Measurements from ENCODE around the gene PIF1.

PIF1 gene

DNA sequence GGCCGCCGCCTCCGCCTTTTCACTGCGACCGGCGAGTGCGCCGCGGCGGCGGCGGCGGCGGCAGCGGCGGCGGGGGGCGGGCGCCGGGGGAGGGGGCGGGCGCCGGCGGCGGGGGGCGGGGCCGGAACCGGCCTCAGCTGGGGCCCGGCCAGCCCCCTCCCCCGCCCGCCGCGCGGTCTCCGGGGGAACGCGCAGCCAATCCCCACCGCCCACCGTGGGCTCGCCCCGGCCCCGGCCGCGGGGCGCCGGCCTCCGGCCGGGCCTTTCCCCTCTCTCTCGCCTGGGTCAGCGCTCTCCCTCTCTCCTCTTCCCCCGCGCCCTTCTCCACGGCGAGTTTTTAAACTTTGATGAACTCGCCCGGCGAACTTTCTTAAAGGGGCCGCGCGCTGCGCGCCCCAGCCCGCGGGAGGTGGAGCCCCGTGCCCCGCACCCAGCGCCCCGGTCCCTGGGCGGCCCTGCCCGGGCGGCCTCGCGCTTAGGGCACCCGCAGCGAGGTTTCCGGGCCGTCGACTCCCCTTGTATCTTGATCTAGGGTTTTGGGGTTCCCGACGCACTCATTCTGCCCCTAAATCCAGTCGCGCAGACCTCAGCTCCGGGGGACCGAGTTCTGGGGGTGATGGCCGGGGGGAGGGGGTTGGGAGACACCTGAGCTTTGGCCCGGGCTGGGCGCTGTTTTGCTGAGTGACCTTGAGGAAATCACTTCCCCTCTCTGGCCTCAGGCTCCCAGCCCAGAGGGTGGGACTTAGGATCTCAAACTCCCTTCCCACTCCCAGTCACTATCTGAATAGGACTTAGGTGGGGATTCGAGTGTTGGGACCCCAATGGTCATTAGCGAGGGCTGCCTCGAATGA lies 49.7 kb downstream of the PIF1 start, which contains the start of gene RBPMS2:
Gene RBPMS2 (minus strand): TSS at position 39 of the 851 bp plus-strand sequence. CDS start 270 bp downstream, outside the sequence.
- DNase-seq: no peak

DNA sequence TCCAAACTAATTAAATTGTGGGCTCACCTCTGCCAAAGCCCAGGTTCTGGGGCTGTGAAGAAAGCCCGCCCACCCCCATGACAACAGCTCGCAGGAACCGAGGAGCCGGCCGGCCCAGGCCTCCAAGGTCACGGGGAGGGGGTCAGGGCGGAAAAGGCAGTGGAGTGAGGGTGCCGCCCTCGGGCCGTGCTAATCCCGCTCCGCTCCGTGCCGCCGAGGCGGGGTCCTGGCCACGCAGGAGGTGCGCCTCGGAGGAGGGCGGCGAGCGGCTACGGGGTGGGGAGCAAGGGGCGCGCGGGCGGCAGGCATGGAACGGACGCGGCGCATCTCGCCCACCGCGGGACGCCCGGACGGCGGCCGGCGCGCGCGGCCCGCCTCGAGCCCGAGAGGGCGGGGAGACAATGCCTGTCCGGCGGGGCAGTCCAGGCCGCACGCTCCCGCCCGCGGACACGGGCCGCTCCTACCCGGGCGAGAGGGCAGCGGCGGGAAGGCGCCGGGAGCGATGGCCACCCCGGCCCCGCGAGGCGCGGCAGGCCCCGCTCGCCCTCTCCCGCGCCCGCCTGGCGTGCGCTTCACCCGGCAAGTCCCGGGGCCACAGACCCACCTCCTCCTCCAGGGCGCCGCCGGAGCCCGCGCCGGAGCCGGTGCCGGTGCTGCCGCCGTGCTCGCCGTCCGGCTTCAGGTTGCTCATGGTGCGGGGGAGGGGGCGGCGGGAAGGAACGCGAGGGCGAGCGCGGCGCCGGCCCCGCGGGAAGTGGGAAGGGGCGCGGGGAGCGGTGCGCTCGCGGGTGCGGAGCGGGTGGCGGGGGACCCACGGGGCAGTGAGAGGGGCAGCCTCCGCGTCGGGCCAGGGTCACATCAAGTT lies 50.6 kb downstream of the PIF1 start:
- no peak for DNase-seq

DNA sequence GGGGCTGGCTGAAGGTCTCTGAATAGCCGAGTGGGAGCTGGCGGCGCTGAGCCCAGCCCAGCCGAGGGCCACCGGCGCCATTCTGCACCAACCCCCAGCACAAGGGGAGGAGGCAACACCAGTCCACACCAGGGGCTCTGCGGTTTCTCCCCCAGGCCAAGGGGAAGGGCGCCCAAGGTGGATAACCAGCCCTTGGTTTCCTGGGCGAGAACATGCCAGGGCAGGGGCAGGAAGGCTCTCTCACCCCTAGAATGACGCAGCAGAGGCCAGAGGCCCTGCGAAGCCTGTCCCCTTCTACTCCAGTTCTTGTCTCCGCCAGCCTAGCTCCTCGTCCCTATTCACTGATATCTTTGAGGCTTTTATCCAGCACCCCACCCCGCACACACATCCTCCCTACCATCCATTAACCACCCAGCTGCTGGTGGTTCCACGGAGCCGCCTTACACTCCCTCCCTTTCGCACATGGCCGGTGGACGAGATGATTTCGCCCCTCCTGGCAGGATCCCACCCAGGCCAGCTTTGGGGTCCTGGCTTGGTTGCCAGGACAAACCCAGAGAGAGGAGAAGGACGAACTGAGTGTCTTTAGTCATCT lies 51.3 kb downstream of the PIF1 start:
- DNase-seq: no peak

DNA sequence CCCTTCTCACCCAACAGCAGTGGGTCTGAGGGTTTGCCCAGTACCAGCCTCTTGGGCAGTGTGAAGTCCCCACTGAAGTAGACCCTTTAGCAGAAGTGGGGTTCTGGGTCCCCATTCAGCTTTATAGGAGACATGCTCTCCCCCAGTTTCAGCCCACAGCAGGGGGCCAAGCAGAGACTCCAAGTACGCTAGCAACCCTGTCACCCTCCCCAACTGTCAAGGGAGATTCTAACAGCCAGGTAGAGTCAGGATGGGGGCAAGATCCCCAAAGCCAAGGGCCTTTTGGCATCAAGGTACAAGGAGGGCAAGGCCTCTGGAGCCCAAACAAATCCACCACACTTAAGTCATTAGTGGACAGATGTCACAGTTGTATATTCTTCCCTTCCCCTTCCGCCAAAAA lies 51.8 kb downstream of the PIF1 start:
- no peak for DNase-seq

DNA sequence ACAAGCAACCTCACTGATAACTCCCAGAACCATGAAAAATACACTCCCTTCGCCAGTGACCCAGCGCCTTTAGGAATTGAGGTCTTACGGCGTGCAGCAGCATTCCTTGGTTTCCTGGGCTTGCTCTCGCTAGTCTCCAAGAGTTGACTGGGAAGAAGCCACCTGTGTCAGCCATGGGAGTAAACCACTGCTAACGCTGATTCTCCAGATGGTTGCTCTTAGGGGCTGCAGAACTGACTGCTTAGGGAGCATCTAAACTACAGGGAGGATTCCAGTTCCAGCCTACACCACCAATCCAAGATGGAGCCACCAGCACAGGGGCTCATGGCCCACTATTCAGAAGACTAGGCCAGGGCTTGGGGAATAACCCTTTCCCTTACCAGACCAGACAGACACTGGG lies 52.5 kb downstream of the PIF1 start:
- DNase-seq: no peak

DNA sequence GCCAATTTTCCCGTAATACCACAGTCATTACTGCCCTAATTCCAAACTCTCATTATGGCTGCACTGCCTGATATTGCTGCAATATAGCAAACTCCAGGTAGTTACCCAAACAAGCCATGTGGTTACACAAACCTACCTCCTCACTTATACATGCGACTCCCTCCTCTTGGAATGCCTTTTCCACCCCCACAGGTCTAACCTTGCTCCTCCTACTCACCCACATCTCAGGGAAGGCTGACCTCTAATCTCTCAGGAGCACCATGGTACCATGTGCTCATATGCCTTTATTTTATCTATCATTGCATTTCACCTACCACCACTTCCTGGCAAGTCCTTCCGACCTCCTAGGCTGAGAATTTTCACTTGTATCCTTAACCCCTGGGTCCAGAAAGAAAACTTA lies 53.0 kb downstream of the PIF1 start:
- no peak for DNase-seq

DNA sequence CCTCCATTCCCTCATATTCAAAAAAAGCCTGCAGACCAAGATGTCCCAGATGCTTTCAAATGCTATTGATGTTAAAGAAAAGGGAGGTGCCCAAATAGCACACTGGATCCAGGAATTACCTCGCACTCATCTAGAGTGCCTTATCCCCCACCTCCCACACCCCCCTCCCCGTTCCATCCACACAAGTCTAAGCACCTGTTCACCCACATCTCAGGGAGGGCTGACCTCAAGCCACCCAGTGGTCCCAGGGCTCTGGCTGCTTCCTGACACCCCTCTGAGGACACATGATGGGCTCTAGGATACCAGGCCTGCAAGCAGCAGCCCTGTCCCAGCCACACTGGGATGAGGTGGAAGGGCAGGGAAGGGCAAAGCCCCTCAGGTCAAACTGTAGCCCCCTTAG lies 54.8 kb downstream of the PIF1 start:
- DNase-seq: no peak

DNA sequence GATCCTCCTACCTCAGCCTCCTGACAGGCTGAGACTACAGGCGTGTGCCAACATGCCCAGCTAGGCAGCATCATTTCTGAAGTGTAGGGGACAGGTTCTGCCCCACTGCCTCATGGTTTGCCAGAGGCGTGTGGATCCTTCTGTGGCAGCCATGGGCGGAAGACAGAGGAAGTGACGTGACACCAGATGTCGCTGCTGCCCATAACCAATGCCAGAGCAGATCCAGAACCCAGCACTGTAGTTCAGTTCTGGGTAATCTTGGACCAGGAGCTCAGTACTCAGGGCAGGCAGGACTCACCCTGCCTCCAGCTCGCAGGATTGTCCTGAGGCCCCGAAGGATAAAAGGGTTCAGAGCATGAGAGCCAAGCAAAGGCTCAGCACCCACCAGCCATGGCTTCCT lies 58.2 kb downstream of the PIF1 start:
- no peak for DNase-seq

DNA sequence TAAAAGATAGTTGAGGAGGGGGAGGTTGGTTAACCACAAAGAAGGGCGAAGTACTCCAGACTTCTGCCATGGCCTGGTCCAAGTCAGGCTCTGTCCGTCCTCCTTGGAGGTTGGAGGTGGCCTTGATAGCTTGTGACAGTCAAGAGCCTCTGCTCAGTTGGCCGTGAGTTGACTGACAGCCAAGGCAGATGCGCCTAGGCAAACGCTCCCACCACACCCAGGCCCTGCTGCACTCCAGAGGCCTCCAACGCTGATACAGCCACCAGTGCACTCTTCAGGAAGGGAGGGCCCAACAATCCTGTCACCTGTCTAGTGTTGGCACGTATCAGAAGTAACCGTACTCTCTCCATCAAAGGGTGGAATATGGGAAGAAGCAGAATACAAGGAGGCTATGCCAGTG lies 59.4 kb downstream of the PIF1 start:
- no peak for DNase-seq

All from fibroblast of skin of abdomen (primary cell).